AG04449 (cell line): ENCODE data around the gene SAC3D1.

Source experiments
- CTCF ChIA-PET: fragments of 350-600 bp; formaldehyde crosslinking; extraction: SDS; loops from one replicate; lab custom pipeline; 2021; ENCODE audit warnings: antibody characterized with exemption; lab: Yijun Ruan, JAX
- POLR2A ChIA-PET: fragments of 400-600, 350-600 bp; formaldehyde crosslinking; extraction: SDS; loops from one replicate; lab custom pipeline; 2020; ENCODE audit warnings: antibody characterized with exemption, inconsistent platforms; lab: Yijun Ruan, JAX
- DNase-seq: peaks from one replicate; pipeline ENCODE4 v3.0.0-alpha.2; 2010; ENCODE audit warnings: low read depth, low spot score
- H3K4me3 ChIP-seq: 2 replicates; pipeline ENCODE4 v1.5.1; 2011; ENCODE audit warnings: low read depth, mild to moderate bottlenecking, control low read depth, low read length
- CTCF ChIP-seq: IDR thresholded peaks from one replicate; pipeline ENCODE4 v1.5.1; 2011; ENCODE audit warnings: mild to moderate bottlenecking, moderate library complexity, low read length, control low read depth, inconsistent platforms; ENCODE audit not compliant: insufficient read depth; ENCODE audit errors: missing control alignments

The SAC3D1 gene

GRCh38 chr11:65008873-65009272 lies 32.1 kb upstream of the SAC3D1 start:
- ChIA-PET CTCF (interaction anchor here (1.0 to 12.4 kb wide), 5 partner anchors 9 to 161 kb away, joined by 3 to 179 read pairs (median 4); partner anchors contain the start of genes BATF2 and SNX15), POLR2A (no interaction called here)
- no peak overlapping the region for H3K4me3 ChIP-seq
- no peak for DNase-seq
- TF ChIP-seq CTCF, result no peak

- DNase-seq, result peak; percentile 21
- POLR2A ChIA-PET, result interaction anchor here (0.5 to 1.5 kb wide), 5 partner anchors 13 to 204 kb away, joined by 3 to 13 read pairs (median 4); partner anchors contain the start of genes SAC3D1 and SNX15
- H3K4me3 ChIP-seq, result peak overlapping the region; percentile 87
- CTCF ChIA-PET, result interaction anchor here (0.6 to 12.4 kb wide), 54 partner anchors 9 to 1169 kb away, joined by 3 to 179 read pairs (median 5); partner anchors contain the start of genes ATG2A, BATF2, CDC42BPG and EHD1
- TF ChIP-seq CTCF, result peak; percentile 96
These were observed 27.7 kb upstream of the SAC3D1 start for GRCh38 chr11:65013130-65013887.

GRCh38 chr11:65013888-65014725 lies 26.9 kb upstream of the SAC3D1 start, which contains the start of gene ARL2:
TSS of gene ARL2 (plus strand) at chr11:65014160. CDS start at chr11:65014208, 48 bp downstream.
- POLR2A ChIA-PET, result interaction anchor here (0.8 to 1.5 kb wide), 5 partner anchors 13 to 137 kb away, joined by 3 to 13 read pairs (median 3); partner anchors contain the start of genes SAC3D1 and SNX15

GRCh38 chr11:65014726-65015227 lies 26.2 kb upstream of the SAC3D1 start:
- H3K4me3 ChIP-seq, result peak overlapping the region; percentile 87
- no peak for DNase-seq
- no peak for TF ChIP-seq CTCF
- ChIA-PET POLR2A (interaction anchor here (0.8 to 1.5 kb wide), 5 partner anchors 12 to 138 kb away, joined by 3 to 13 read pairs (median 3); partner anchors contain the start of genes SAC3D1 and SNX15), CTCF (interaction anchor here (0.6 to 12.4 kb wide), 55 partner anchors 7 to 301 kb away, joined by 3 to 179 read pairs (median 5); partner anchors contain the start of genes ATG2A, BATF2, CDC42BPG and EHD1)

More at GRCh38 chr11:65013888-65014725, 26.9 kb upstream of the SAC3D1 start, which contains the start of gene ARL2:
- CTCF ChIA-PET, result interaction anchor here (0.6 to 12.4 kb wide), 58 partner anchors 8 to 302 kb away, joined by 3 to 179 read pairs (median 5); partner anchors contain the start of genes ATG2A, BATF2, CDC42BPG and EHD1
- TF ChIP-seq CTCF, result peak; percentile 80
- peak; percentile 23 for DNase-seq
- peak within 1 kb of the TSS; percentile 87 for H3K4me3 ChIP-seq

- CTCF ChIA-PET, result interaction anchor here (6.4 to 9.4 kb wide), 2 partner anchors 12 to 169 kb away, joined by 104 to 140 read pairs; partner anchors contain the start of genes CDC42BPG and SNX15
- H3K4me3 ChIP-seq, result no peak overlapping the region
- POLR2A ChIA-PET, result no interaction called here
- DNase-seq, result no peak
- no peak for TF ChIP-seq CTCF
These were observed 24.3 kb upstream of the SAC3D1 start for GRCh38 chr11:65016705-65017104.
